GM12873 (cell line): ENCODE data around the gene INPP5A.

Experiments used
- CTCF ChIP-seq: IDR thresholded peaks from 2 replicates; pipeline ENCODE4 v1.5.1; 2012; ENCODE audit warnings: low read depth, mild to moderate bottlenecking, moderate library complexity, low read length, control low read depth; ENCODE audit not compliant: insufficient read depth; ENCODE audit errors: missing control alignments

The INPP5A gene

GRCh38 chr10:132628966-132629900 is 91.6 kb downstream of the INPP5A start:
- no peak for TF ChIP-seq CTCF

- no peak for TF ChIP-seq CTCF
Observed at GRCh38 chr10:132630156-132630555, 92.6 kb downstream of the INPP5A start.

DNA sequence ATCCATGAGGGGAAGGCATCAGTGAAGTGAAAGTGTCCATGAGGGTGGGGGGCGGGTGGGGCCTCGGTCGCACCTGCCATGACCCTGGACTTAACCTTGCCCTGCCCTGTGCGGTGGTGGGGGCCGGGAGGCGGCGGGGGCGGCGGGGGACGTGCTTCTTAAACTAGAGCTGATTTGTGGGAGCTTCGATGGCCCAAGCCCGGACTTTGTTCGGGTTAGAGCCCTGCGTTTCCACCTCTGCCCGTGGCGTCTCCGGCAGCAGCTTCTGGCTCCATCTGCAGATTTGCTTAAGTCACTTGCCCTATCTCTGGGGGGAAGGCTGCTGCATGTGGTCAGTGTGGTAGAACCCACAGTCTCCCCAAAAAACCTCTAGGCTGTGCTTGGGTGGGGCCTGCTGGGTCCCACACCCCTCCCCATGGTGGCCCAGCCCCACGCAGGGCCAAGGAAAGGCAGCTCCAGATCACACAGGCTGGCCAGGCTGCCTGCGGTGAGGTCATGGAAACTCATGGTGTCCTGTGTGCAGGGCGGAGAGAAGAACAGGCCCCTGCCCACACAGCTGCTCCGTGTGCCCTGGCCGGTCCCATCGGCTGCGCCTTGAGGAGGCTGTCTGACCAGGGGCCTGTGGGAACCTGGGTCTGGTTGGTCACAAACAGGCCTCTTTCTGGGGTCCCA is 93.2 kb downstream of the INPP5A start:
- TF ChIP-seq CTCF, result no peak

GRCh38 chr10:132631338-132631735 is 93.8 kb downstream of the INPP5A start:
- TF ChIP-seq CTCF, result no peak

DNA sequence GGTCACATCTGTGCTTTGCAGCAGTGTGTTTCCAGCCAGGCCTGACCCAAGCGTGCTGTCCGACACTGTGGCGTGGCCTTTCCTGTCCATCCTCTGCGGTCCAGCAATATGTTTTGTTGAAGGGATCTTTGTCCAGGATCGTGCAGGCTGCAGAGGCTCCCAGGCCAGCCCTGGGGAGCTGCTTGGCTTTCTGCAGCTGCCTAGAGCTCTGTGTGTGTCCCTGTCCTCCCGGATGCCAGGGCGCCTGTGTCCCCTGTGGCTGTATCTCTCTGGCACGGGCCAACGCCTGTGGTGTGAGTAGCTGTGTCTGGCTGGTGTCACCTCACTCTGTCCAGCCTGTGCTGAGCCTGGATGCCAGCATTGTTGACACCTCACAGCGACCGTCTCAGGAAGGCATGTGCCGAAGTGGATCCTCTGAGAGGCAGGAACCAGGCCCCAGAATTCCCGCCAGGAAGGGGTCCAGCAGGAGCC is 94.5 kb downstream of the INPP5A start:
- TF ChIP-seq CTCF, result no peak

GRCh38 chr10:132632851-132633684 is 95.5 kb downstream of the INPP5A start:
- no peak for TF ChIP-seq CTCF
